CD8-positive, alpha-beta T cell (primary cell): ENCODE results near the gene SLC34A3. TPM values are rescaled to one million over a fixed set of nuclear protein-coding genes. Genes with fewer than 3 reads are reported as not detected.

ENCODE experiments used
- total RNA-seq, 46 experiments: library from RNA in 2 of 46; stranded (reverse) in 2 of 46; gene quantifications; one replicate each; pipeline ENCODE4 v1.2.3 and lab custom pipeline; 2021 to 2026

SLC34A3 gene
- total RNA-seq, 2 experiments from 2014 or later, result not detected

Other genes starting within 250 kb of the SLC34A3 start
- under 1 TPM; 0.30 to 0.58 TPM for gene LCNL1, start 247.9 kb upstream of the SLC34A3 start, total RNA-seq
- 100 to 1,000 TPM; 101 to 111 TPM for gene PAXX, start 238.5 kb upstream of the SLC34A3 start, total RNA-seq
- 1 to 10 TPM; 7.6 to 8.8 TPM for gene CLIC3, start 234.3 kb upstream of the SLC34A3 start, total RNA-seq
- 10 to 100 TPM; 87.5 to 93.0 TPM for gene ABCA2, start 202.7 kb upstream of the SLC34A3 start, total RNA-seq
- gene FUT7, start 198.8 kb upstream of the SLC34A3 start, total RNA-seq, result under 1 TPM; 0.42 to 0.65 TPM
- gene NPDC1, start 184.7 kb upstream of the SLC34A3 start, total RNA-seq, result 10 to 100 TPM; 29.7 to 29.8 TPM
- not detected for gene ENTPD2, start 176.8 kb upstream of the SLC34A3 start, total RNA-seq
- gene SAPCD2, start 160.3 kb upstream of the SLC34A3 start, total RNA-seq, result under 1 TPM; 0.38 to 0.47 TPM
- 10 to 100 TPM; 14.1 to 18.7 TPM for gene UAP1L1, start 153.4 kb upstream of the SLC34A3 start, total RNA-seq
- gene MAN1B1, start 143.9 kb upstream of the SLC34A3 start, total RNA-seq, result 10 to 100 TPM; 60.3 to 62.9 TPM
- 100 to 1,000 TPM; 311 to 325 TPM for gene DPP7, start 116.2 kb upstream of the SLC34A3 start, total RNA-seq
- not detected for gene GRIN1, start 91.7 kb upstream of the SLC34A3 start, total RNA-seq
- gene LRRC26, start 60.9 kb upstream of the SLC34A3 start, total RNA-seq, result not detected
- gene TMEM210, start 58.8 kb upstream of the SLC34A3 start, total RNA-seq, result not detected
- gene ANAPC2, start 42.3 kb upstream of the SLC34A3 start, total RNA-seq, result 100 to 1,000 TPM; 166 to 171 TPM
- gene SSNA1, start 42.2 kb upstream of the SLC34A3 start, total RNA-seq, result 10 to 100 TPM; 28.8 to 29.6 TPM
- gene TPRN, start 30.2 kb upstream of the SLC34A3 start, total RNA-seq, result 1 to 10 TPM; 4.1 to 4.4 TPM
- gene TMEM203, start 25.3 kb upstream of the SLC34A3 start, total RNA-seq, result 10 to 100 TPM; 21.4 to 22.6 TPM
- 10 to 100 TPM; 18.6 to 23.1 TPM for gene NDOR1, start 25.2 kb upstream of the SLC34A3 start, total RNA-seq
- gene RNF208, start 8.7 kb upstream of the SLC34A3 start, total RNA-seq, result under 1 TPM; 0.31 to 0.49 TPM
- under 1 TPM in 1 of 2 experiments, not detected in 1; 0.44 TPM for gene CYSRT1, start 5.7 kb upstream of the SLC34A3 start, total RNA-seq
- gene RNF224, start 3.4 kb upstream of the SLC34A3 start, total RNA-seq, result not detected
- gene TUBB4B, start 10.4 kb downstream of the SLC34A3 start, total RNA-seq, result 100 to 1,000 TPM; 114 to 120 TPM
- gene STPG3, start 20.4 kb downstream of the SLC34A3 start, total RNA-seq, result under 1 TPM in 1 of 2 experiments, not detected in 1; 0.30 TPM
- 10 to 100 TPM; 17.1 to 17.6 TPM for gene NELFB, start 24.4 kb downstream of the SLC34A3 start, total RNA-seq
- gene TOR4A, start 46.8 kb downstream of the SLC34A3 start, total RNA-seq, result under 1 TPM; 0.22 to 0.42 TPM
- gene NRARP, start 71.4 kb downstream of the SLC34A3 start, total RNA-seq, result 1 to 10 TPM in 1 of 2 experiments, under 1 TPM in 1; 1.00 to 1.5 TPM
- gene EXD3, start 192.3 kb downstream of the SLC34A3 start, total RNA-seq, result 10 to 100 TPM in 1 of 2 experiments, 1 to 10 TPM in 1; 9.1 to 11.0 TPM
- gene NOXA1, start 192.5 kb downstream of the SLC34A3 start, total RNA-seq, result 1 to 10 TPM; 2.4 to 2.7 TPM
- not detected for gene ENTPD8, start 210.5 kb downstream of the SLC34A3 start, total RNA-seq
- gene NSMF, start 228.4 kb downstream of the SLC34A3 start, total RNA-seq, result 10 to 100 TPM; 82.8 to 87.2 TPM